A549 (cell line): ENCODE results near the gene PLCH1.

ENCODE experiments used
- CTCF ChIP-seq: fragments of >200 bp; sonication (Bioruptor Twin); formaldehyde crosslinking; IDR thresholded peaks from 3 replicates; pipeline ENCODE4 v1.5.1; 2016
- EP300 ChIP-seq, 2 experiments: fragments of >200 bp; sonication (Bioruptor Twin); formaldehyde crosslinking; IDR thresholded peaks; 2 replicates in 1 of 2; 3 replicates in 1 of 2; pipeline ENCODE4 v1.6.1; 2016 to 2017
- FOSB ChIP-seq: fragments of 250-450 bp; sonication (Bioruptor Pico); IDR thresholded peaks from 2 replicates; pipeline ENCODE4 v1.5.0; 2020; ENCODE audit warnings: mild to moderate bottlenecking, moderate library complexity
- FOSL2 ChIP-seq, 2 experiments: fragments of 450-650 bp in 1 of 2; fragments of >200 bp in 1 of 2; sonication (Bioruptor Twin) in 1 of 2; formaldehyde crosslinking; IDR thresholded peaks; 2 replicates each; pipeline versions ENCODE4 v1.5.0 to v1.6.1; 2016 to 2020; ENCODE audit warnings: mild to moderate bottlenecking in 1 of 2, moderate library complexity in 1 of 2
- KDM1A ChIP-seq: fragments of 200-600 bp; sonication (generic); IDR thresholded peaks from 2 replicates; pipeline ENCODE4 v1.6.1; 2016; ENCODE audit warnings: low read depth, mild to moderate bottlenecking
- KDM5A ChIP-seq: fragments of 200-600 bp; sonication (generic); IDR thresholded peaks from 2 replicates; pipeline ENCODE4 v1.6.1; 2016; ENCODE audit warnings: antibody characterized with exemption, mild to moderate bottlenecking
- MYC ChIP-seq: IDR thresholded peaks from 2 replicates; pipeline ENCODE4 v1.6.1; 2012; ENCODE audit warnings: mild to moderate bottlenecking, inconsistent platforms, low read length, improper control_type of control experiment, borderline replicate concordance
- POLR2A ChIP-seq: IDR thresholded peaks from 2 replicates; pipeline ENCODE4 v1.6.1; 2012; ENCODE audit warnings: mild to moderate bottlenecking, low read length
- RAD21 ChIP-seq, 2 experiments: fragments of >200 bp in 1 of 2; sonication (Bioruptor Twin) in 1 of 2; formaldehyde crosslinking in 1 of 2; IDR thresholded peaks in 1 of 2; conservative IDR thresholded peaks in 1 of 2; 2 replicates in 1 of 2; 3 replicates in 1 of 2; pipeline ENCODE4 v1.6.1; 2012 to 2018; ENCODE audit warnings: inconsistent platforms in 1 of 2
- RCOR1 ChIP-seq: fragments of 150-350 bp; IDR thresholded peaks from 2 replicates; pipeline ENCODE4 v1.6.1; 2014; ENCODE audit warnings: antibody characterized with exemption, low read length, low read depth
- REST ChIP-seq: fragments of 200-600 bp; sonication (generic); IDR thresholded peaks from 2 replicates; pipeline ENCODE4 v1.6.1; 2016; ENCODE audit warnings: antibody characterized with exemption, mild to moderate bottlenecking, moderate library complexity

- no peak for TF ChIP-seq CTCF
- TF ChIP-seq FOSB (CRISPR knock-in tag), result no peak
- TF ChIP-seq POLR2A, result no peak
- TF ChIP-seq REST, result no peak
- TF ChIP-seq EP300 (IDR thresholded peaks at IDR 0.05), result no peak
- no peak for TF ChIP-seq FOSL2 (IDR thresholded peaks at IDR 0.05)
- TF ChIP-seq FOSL2 (CRISPR knock-in tag; IDR thresholded peaks at IDR 0.05), result no peak
- no peak for TF ChIP-seq RCOR1
- no peak for TF ChIP-seq KDM1A
- no peak for TF ChIP-seq KDM5A
- TF ChIP-seq RAD21 (conservative IDR thresholded peaks at IDR 0.05 in 1 of 2, IDR thresholded peaks at IDR 0.05 in 1 of 2), result no peak
- TF ChIP-seq MYC, result no peak
Observed at GRCh38 chr3:155342344-155342743, 402.5 kb downstream of the PLCH1 start.
